Measurements from ENCODE around the gene GPATCH8.
A peak's percentile ranks its signal among the peaks of the same experiment; 100 is the strongest.
"Not testable (repeated sequence)": the region's sequence is repeated elsewhere in the genome, so short reads cannot be mapped to it uniquely, and the experiment has no call there.

The GPATCH8 gene

GRCh38 chr17:44540246-44541084 lies 37.3 kb upstream of the GPATCH8 start:
- Histone ChIP-seq H3K27me3 (ENCODE audit: control insufficient read depth in 1 of 2, insufficient read depth in 2 of 2, low read length in 2 of 2) (no peaks in the 10 kb centered on the region), H3K9me3 (ENCODE audit: low read length) (no peaks in the 10 kb centered on the region), H3K9ac (ENCODE audit: low read length) (no peak overlapping the region), H3K36me3 (ENCODE audit: insufficient read depth, low read length) (no peaks in the 10 kb centered on the region), H3K4me3 (ENCODE audit: low read depth in 1 of 2, low read length in 2 of 2) (no peak overlapping the region), H3K4me1 (ENCODE audit: insufficient read depth, low read length) (no peaks in the 10 kb centered on the region), H3K27ac (ENCODE audit: low read depth, low read length) (no peak overlapping the region)

DNA sequence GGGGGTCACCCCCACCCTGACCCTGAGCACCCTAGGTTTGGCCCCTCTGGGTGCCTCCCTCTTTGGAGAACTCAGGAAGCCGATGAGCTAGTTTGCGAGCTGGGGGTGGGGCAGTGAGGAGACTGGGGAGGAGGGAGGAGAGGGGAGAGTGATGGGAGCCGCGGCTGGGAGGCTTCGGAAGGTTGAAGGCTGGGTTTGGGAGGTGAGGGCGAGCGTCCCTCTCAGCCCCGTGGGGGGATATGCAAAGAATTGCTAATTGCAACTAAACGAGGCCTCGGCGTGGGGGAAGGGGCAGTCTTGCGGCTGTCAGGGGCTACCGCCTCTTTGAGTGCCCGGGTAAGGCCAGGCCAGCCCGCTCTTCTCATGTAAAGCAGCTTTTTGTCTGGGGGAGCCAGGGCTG lies 36.5 kb upstream of the GPATCH8 start:
- Histone ChIP-seq H3K9ac (ENCODE audit: low read length) (no peak overlapping the region), H3K4me3 (ENCODE audit: low read depth in 1 of 2, low read length in 2 of 2) (no peak overlapping the region), H3K36me3 (ENCODE audit: insufficient read depth, low read length) (no peaks in the 10 kb centered on the region), H3K27me3 (ENCODE audit: control insufficient read depth in 1 of 2, insufficient read depth in 2 of 2, low read length in 2 of 2) (no peaks in the 10 kb centered on the region), H3K27ac (ENCODE audit: low read depth, low read length) (no peak overlapping the region), H3K4me1 (ENCODE audit: insufficient read depth, low read length) (no peaks in the 10 kb centered on the region), H3K9me3 (ENCODE audit: low read length) (no peaks in the 10 kb centered on the region)

DNA sequence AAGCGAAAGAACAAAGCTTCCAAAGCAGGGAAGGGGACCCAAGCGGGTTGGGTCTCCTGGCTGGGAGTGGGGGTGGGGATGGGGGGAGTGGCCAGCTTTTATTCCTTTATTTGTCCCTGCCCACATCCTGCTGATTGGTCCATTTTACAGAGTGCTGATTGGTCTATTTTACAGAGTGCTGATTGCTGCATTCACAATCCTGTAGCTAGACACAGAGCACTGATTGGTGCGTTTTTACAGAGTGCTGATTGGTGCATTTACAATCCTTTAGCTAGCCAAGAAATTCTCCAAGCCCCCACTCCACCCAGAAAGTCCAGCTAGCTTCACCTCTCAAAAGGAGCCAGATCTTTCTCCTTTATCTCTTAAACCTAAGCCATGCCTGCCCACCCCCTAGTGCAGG lies 34.7 kb upstream of the GPATCH8 start:
- not testable (repeated sequence) for H3K27ac ChIP-seq (ENCODE audit: low read depth, low read length); H3K27me3 ChIP-seq (ENCODE audit: control insufficient read depth in 1 of 2, insufficient read depth in 2 of 2, low read length in 2 of 2); H3K9ac ChIP-seq (ENCODE audit: low read length); H3K9me3 ChIP-seq (ENCODE audit: low read length); H3K36me3 ChIP-seq (ENCODE audit: insufficient read depth, low read length); H3K4me3 ChIP-seq (ENCODE audit: low read depth in 1 of 2, low read length in 2 of 2)
- peaks cover 12% of the 10 kb centered on the region for H3K4me1 ChIP-seq (ENCODE audit: insufficient read depth, low read length)

GRCh38 chr17:44536090-44536953 lies 33.1 kb upstream of the GPATCH8 start:
- Histone ChIP-seq H3K9ac (ENCODE audit: low read length) (no peak overlapping the region), H3K4me1 (ENCODE audit: insufficient read depth, low read length) (peaks cover 12% of the 10 kb centered on the region), H3K27me3 (ENCODE audit: control insufficient read depth in 1 of 2, insufficient read depth in 2 of 2, low read length in 2 of 2) (no peaks in the 10 kb centered on the region), H3K36me3 (ENCODE audit: insufficient read depth, low read length) (no peaks in the 10 kb centered on the region), H3K9me3 (ENCODE audit: low read length) (no peaks in the 10 kb centered on the region), H3K27ac (ENCODE audit: low read depth, low read length) (no peak overlapping the region), H3K4me3 (ENCODE audit: low read depth in 1 of 2, low read length in 2 of 2) (no peak overlapping the region)

GRCh38 chr17:44533533-44534246 lies 30.5 kb upstream of the GPATCH8 start:
- H3K27ac ChIP-seq (ENCODE audit: low read depth, low read length), result peak overlapping the region; percentile 67
- peak overlapping the region in 1 of 2 donors; percentile 12 for H3K4me3 ChIP-seq (ENCODE audit: low read depth in 1 of 2, low read length in 2 of 2)

DNA sequence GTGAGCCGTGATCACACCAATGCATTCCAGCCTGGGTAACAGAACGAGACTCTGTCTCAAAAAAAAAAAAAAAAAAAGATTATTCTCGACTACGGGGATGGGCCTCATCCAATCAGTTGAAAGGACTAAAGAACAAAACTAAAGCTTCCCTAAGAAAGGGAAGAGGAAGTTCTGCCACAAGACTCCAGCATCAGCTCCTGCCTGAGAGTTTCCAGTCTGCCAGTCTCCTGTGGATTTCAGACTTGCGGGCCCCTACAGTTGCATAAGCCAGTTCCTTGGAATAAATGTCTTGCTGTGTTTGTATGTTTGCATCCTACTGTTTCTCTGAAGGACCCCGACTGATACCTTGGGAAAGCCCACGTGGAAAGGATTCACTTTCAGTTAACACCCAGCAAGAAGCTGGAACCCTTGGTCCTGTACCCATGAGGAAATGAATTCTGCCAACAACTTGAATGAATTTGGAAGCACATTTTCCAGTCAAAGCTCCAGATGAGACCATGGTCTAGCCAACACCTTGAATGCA lies 27.8 kb upstream of the GPATCH8 start:
- no peak overlapping the region for H3K27ac ChIP-seq (ENCODE audit: low read depth, low read length)
- no peaks in the 10 kb centered on the region for H3K36me3 ChIP-seq (ENCODE audit: insufficient read depth, low read length)

More at GRCh38 chr17:44533533-44534246, 30.5 kb upstream of the GPATCH8 start:
- Histone ChIP-seq H3K4me1 (ENCODE audit: insufficient read depth, low read length) (peaks cover 12% of the 10 kb centered on the region), H3K27me3 (ENCODE audit: control insufficient read depth in 1 of 2, insufficient read depth in 2 of 2, low read length in 2 of 2) (no peaks in the 10 kb centered on the region), H3K9ac (ENCODE audit: low read length) (no peak overlapping the region), H3K9me3 (ENCODE audit: low read length) (no peaks in the 10 kb centered on the region), H3K36me3 (ENCODE audit: insufficient read depth, low read length) (no peaks in the 10 kb centered on the region)

DNA sequence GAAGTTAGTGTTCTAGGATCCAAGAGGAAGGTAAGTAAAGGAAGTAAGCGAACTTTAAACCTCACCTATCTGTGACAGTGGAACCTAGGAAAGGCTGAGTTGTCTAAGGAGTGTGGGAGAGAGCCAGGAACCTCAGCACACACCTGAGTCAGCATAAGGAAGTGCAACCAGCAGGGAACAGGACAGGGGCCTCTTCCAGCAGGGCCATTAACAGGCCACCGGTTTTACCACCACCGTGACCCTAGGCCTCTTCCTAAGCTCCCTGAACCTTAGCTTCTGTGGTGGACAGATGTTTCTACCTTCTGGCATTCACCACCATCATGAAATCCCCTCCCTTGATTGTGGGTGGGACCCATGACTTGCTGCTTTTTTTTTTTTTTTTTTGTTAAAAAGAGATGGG lies 26.7 kb upstream of the GPATCH8 start:
- no peaks in the 10 kb centered on the region for H3K36me3 ChIP-seq (ENCODE audit: insufficient read depth, low read length)
- H3K4me1 ChIP-seq (ENCODE audit: insufficient read depth, low read length), result peaks cover 12% of the 10 kb centered on the region
- no peak overlapping the region for H3K9ac ChIP-seq (ENCODE audit: low read length)
- H3K4me3 ChIP-seq (ENCODE audit: low read depth in 1 of 2, low read length in 2 of 2), result no peak overlapping the region
- no peaks in the 10 kb centered on the region for H3K9me3 ChIP-seq (ENCODE audit: low read length)
- no peak overlapping the region for H3K27ac ChIP-seq (ENCODE audit: low read depth, low read length)
- no peaks in the 10 kb centered on the region for H3K27me3 ChIP-seq (ENCODE audit: control insufficient read depth in 1 of 2, insufficient read depth in 2 of 2, low read length in 2 of 2)

More for the DNA sequence above, 27.8 kb upstream of the GPATCH8 start:
- Histone ChIP-seq H3K9me3 (ENCODE audit: low read length) (no peaks in the 10 kb centered on the region), H3K9ac (ENCODE audit: low read length) (no peak overlapping the region), H3K4me1 (ENCODE audit: insufficient read depth, low read length) (peaks cover 12% of the 10 kb centered on the region), H3K4me3 (ENCODE audit: low read depth in 1 of 2, low read length in 2 of 2) (no peak overlapping the region), H3K27me3 (ENCODE audit: control insufficient read depth in 1 of 2, insufficient read depth in 2 of 2, low read length in 2 of 2) (no peaks in the 10 kb centered on the region)

GRCh38 chr17:44527954-44528353 lies 24.7 kb upstream of the GPATCH8 start:
- no peak overlapping the region for H3K9ac ChIP-seq (ENCODE audit: low read length)
- H3K4me3 ChIP-seq (ENCODE audit: low read depth in 1 of 2, low read length in 2 of 2), result no peak overlapping the region
- no peak overlapping the region for H3K27ac ChIP-seq (ENCODE audit: low read depth, low read length)

GRCh38 chr17:44527102-44527501 lies 23.9 kb upstream of the GPATCH8 start:
- no peaks in the 10 kb centered on the region for H3K27me3 ChIP-seq (ENCODE audit: control insufficient read depth in 1 of 2, insufficient read depth in 2 of 2, low read length in 2 of 2)
- H3K9ac ChIP-seq (ENCODE audit: low read length), result no peak overlapping the region
- H3K4me1 ChIP-seq (ENCODE audit: insufficient read depth, low read length), result no peaks in the 10 kb centered on the region
- no peaks in the 10 kb centered on the region for H3K9me3 ChIP-seq (ENCODE audit: low read length)
- H3K27ac ChIP-seq (ENCODE audit: low read depth, low read length), result no peak overlapping the region
- no peak overlapping the region for H3K4me3 ChIP-seq (ENCODE audit: low read depth in 1 of 2, low read length in 2 of 2)
- no peaks in the 10 kb centered on the region for H3K36me3 ChIP-seq (ENCODE audit: insufficient read depth, low read length)

More at GRCh38 chr17:44527954-44528353, 24.7 kb upstream of the GPATCH8 start:
- Histone ChIP-seq H3K36me3 (ENCODE audit: insufficient read depth, low read length) (no peaks in the 10 kb centered on the region), H3K4me1 (ENCODE audit: insufficient read depth, low read length) (no peaks in the 10 kb centered on the region), H3K9me3 (ENCODE audit: low read length) (no peaks in the 10 kb centered on the region), H3K27me3 (ENCODE audit: control insufficient read depth in 1 of 2, insufficient read depth in 2 of 2, low read length in 2 of 2) (no peaks in the 10 kb centered on the region)

DNA sequence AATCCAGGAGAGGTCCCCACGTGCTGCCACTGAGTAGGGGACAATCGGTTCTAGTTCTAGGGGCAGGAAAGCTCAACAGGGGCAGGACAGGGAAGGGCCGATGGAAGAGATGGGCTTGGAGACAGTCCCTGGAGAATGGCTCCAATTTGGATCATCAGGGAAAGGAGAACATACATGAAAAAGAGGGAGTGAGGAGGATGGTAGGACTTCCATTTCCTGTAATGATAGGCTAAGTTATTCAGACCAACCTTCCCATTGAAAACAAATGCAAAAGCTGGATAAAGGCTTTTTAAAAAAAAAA lies 20.4 kb upstream of the GPATCH8 start:
- H3K9me3 ChIP-seq (ENCODE audit: low read length), result no peaks in the 10 kb centered on the region
- H3K4me3 ChIP-seq (ENCODE audit: low read depth in 1 of 2, low read length in 2 of 2), result no peak overlapping the region
- no peaks in the 10 kb centered on the region for H3K27me3 ChIP-seq (ENCODE audit: control insufficient read depth in 1 of 2, insufficient read depth in 2 of 2, low read length in 2 of 2)
- H3K4me1 ChIP-seq (ENCODE audit: insufficient read depth, low read length), result no peaks in the 10 kb centered on the region
- no peaks in the 10 kb centered on the region for H3K36me3 ChIP-seq (ENCODE audit: insufficient read depth, low read length)
- H3K27ac ChIP-seq (ENCODE audit: low read depth, low read length), result no peak overlapping the region
- H3K9ac ChIP-seq (ENCODE audit: low read length), result no peak overlapping the region

All from muscle layer of colon (tissue), 2 donors.